HCT116 (cell line): ENCODE measurements around the gene TOX4. TPM values are rescaled to one million over a fixed set of nuclear protein-coding genes. Genes with fewer than 3 reads are reported as not detected.

Experiments
- ATAC-seq: fragments of 200-7000 bp; cut with Tn5 transposase; 2 replicates; pipeline ENCODE4 v1.9.1; 2020; ENCODE audit warnings: mild to moderate bottlenecking, moderate library complexity
- BruUV-seq: library from RNA; stranded (reverse); fragments of 400-500 nt; replicated peaks from 2 replicates; lab custom pipeline; 2021; lab: Mats Ljungman, UMichigan
- CTCF ChIA-PET: fragments of 300-600 bp; sonication (Branson Sonifier 250); formaldehyde crosslinking; loops from one replicate; lab custom pipeline; 2021; ENCODE audit warnings: antibody characterized with exemption; lab: Charles Lee
- POLR2A ChIA-PET: fragments of 300-600, 350-600 bp; sonication (Branson Sonifier 250); formaldehyde crosslinking; loops from one replicate; lab custom pipeline; 2021; ENCODE audit warnings: antibody characterized with exemption; lab: Charles Lee
- RAD21 ChIA-PET, 2 experiments: fragments of 300-600 bp; sonication (Branson Sonifier 250); formaldehyde crosslinking; loops; one replicate each; lab custom pipeline; 2023; ENCODE audit warnings: low total read pairs in 2 of 2; ENCODE audit not compliant: uncharacterized antibody in 2 of 2, unreplicated experiment in 2 of 2, low non-redundant PET in 1 of 2; lab: Charles Lee
- DNase-seq: peaks from one replicate; pipeline ENCODE4 v3.0.0-alpha.2; 2010; ENCODE audit warnings: low read depth, low spot score
- H2AFZ ChIP-seq: fragments of 200-600 bp; shearing (Covaris generic), sonication (generic); 2 replicates; pipeline ENCODE4 v1.6.1; 2017; ENCODE audit warnings: low read depth, mixed run types, mixed read lengths, antibody characterized with exemption, low read length; ENCODE audit not compliant: poor library complexity, severe bottlenecking
- H3K27ac ChIP-seq: 2 replicates; pipeline ENCODE4 v1.5.1; 2012; ENCODE audit warnings: low read depth, low read length
- H3K27me3 ChIP-seq: fragments of 200-600 bp; sonication (generic); 2 replicates; pipeline ENCODE4 v1.6.1; 2016; ENCODE audit warnings: mixed run types, low read length, mixed read lengths; ENCODE audit not compliant: insufficient read depth
- H3K36me3 ChIP-seq, 2 experiments: fragments of 200-500 bp in 1 of 2; fragments of 200-600 bp in 1 of 2; sonication (Bioruptor generic) in 1 of 2; sonication (generic) in 1 of 2; 2 replicates each; pipeline versions ENCODE4 v1.5.1 to v1.6.1; 2014 to 2016; ENCODE audit warnings: low read length in 2 of 2, inconsistent platforms in 1 of 2, mixed read lengths in 1 of 2, mixed run types in 1 of 2; ENCODE audit not compliant: insufficient read depth in 2 of 2, control insufficient read depth in 1 of 2
- H3K4me1 ChIP-seq, 2 experiments: fragments of 200-600 bp in 1 of 2; sonication (generic) in 1 of 2; 2 replicates each; pipeline versions ENCODE4 v1.5.1 to v1.6.1; 2012 to 2017; ENCODE audit warnings: low read length in 2 of 2, inconsistent platforms in 1 of 2, mild to moderate bottlenecking in 1 of 2, mixed read lengths in 1 of 2, mixed run types in 1 of 2, moderate library complexity in 1 of 2; ENCODE audit not compliant: insufficient read depth in 2 of 2, control insufficient read depth in 1 of 2
- H3K4me2 ChIP-seq: fragments of 200-600 bp; sonication (generic); 2 replicates; pipeline ENCODE4 v1.6.1; 2017; ENCODE audit warnings: mixed run types, low read length, mixed read lengths
- H3K4me3 ChIP-seq, 2 experiments: fragments of 200-600 bp in 1 of 2; sonication (generic) in 1 of 2; replicated peaks in 1 of 2; 2 replicates each; pipeline ENCODE4 v1.5.1; 2011 to 2016; ENCODE audit warnings: low read length in 2 of 2, control low read depth in 1 of 2, low read depth in 1 of 2, mild to moderate bottlenecking in 1 of 2, mixed read lengths in 1 of 2, mixed run types in 1 of 2
- H3K79me2 ChIP-seq: fragments of 200-600 bp; sonication (generic); 2 replicates; pipeline ENCODE4 v1.6.1; 2017; ENCODE audit warnings: mild to moderate bottlenecking, mixed run types, low read length, moderate library complexity, mixed read lengths; ENCODE audit not compliant: insufficient read depth
- H3K9ac ChIP-seq: fragments of 200-600 bp; sonication (generic); 2 replicates; pipeline ENCODE4 v1.6.1; 2016; ENCODE audit warnings: low read length, mixed read lengths
- H3K9me2 ChIP-seq: fragments of 200-600 bp; sonication (generic), shearing (Covaris generic); 2 replicates; pipeline ENCODE4 v1.6.1; 2017; ENCODE audit warnings: mixed run types, mild to moderate bottlenecking, moderate library complexity; ENCODE audit not compliant: insufficient read depth
- H3K9me3 ChIP-seq, 2 experiments: fragments of 200-500 bp in 1 of 2; fragments of 200-600 bp in 1 of 2; sonication (Bioruptor generic) in 1 of 2; sonication (generic) in 1 of 2; 2 replicates each; pipeline ENCODE4 v1.6.1; 2014 to 2017; ENCODE audit warnings: low read length in 2 of 2, mixed read lengths in 2 of 2, inconsistent platforms in 1 of 2, low read depth in 1 of 2, mild to moderate bottlenecking in 1 of 2, mixed run types in 1 of 2, moderate library complexity in 1 of 2; ENCODE audit not compliant: control insufficient read depth in 1 of 2, insufficient read depth in 1 of 2
- H4K20me1 ChIP-seq: fragments of 200-600 bp; sonication (generic), shearing (Covaris generic); 2 replicates; pipeline ENCODE4 v1.6.1; 2017; ENCODE audit warnings: mixed run types, mild to moderate bottlenecking, moderate library complexity; ENCODE audit not compliant: insufficient read depth
- ATF3 ChIP-seq: IDR thresholded peaks from 2 replicates; pipeline ENCODE4 v1.6.1; 2012
- CTCF ChIP-seq, 3 experiments: fragments of 200-600 bp in 1 of 3; sonication (generic) in 1 of 3; IDR thresholded peaks in 2 of 3; conservative IDR thresholded peaks in 1 of 3; 2 replicates each; pipeline ENCODE4 v1.5.1; 2012 to 2017; ENCODE audit warnings: low read depth in 2 of 3, low read length in 2 of 3, antibody characterized with exemption in 1 of 3, borderline replicate concordance in 1 of 3, control low read depth in 1 of 3, mild to moderate bottlenecking in 1 of 3, mixed read lengths in 1 of 3, mixed run types in 1 of 3, moderate library complexity in 1 of 3; ENCODE audit not compliant: insufficient read depth in 1 of 3
- EGR1 ChIP-seq: IDR thresholded peaks from 2 replicates; pipeline ENCODE4 v1.6.1; 2012; ENCODE audit warnings: low read depth
- ELF1 ChIP-seq: IDR thresholded peaks from 2 replicates; pipeline ENCODE4 v1.6.1; 2012; ENCODE audit warnings: low read depth, borderline replicate concordance
- EZH2 ChIP-seq: fragments of 200-600 bp; sonication (generic); IDR thresholded peaks from 2 replicates; pipeline ENCODE4 v1.6.1; 2017; ENCODE audit warnings: antibody characterized with exemption, mixed run types
- FOSL1 ChIP-seq: IDR thresholded peaks from 2 replicates; pipeline ENCODE4 v1.6.1; 2012; ENCODE audit warnings: low read depth
- JUND ChIP-seq: IDR thresholded peaks from 2 replicates; pipeline ENCODE4 v1.6.1; 2012
- MAX ChIP-seq: IDR thresholded peaks from 2 replicates; pipeline ENCODE4 v1.6.1; 2012
- POLR2A ChIP-seq: IDR thresholded peaks from 2 replicates; pipeline ENCODE4 v1.7.0; 2011; ENCODE audit warnings: borderline replicate concordance; ENCODE audit not compliant: insufficient read depth, insufficient read length; ENCODE audit errors: extremely low read depth
- POLR2AphosphoS5 ChIP-seq: IDR thresholded peaks from 2 replicates; pipeline ENCODE4 v1.6.1; 2011; ENCODE audit warnings: mild to moderate bottlenecking, low read depth, low read length, moderate library complexity
- RAD21 ChIP-seq: IDR thresholded peaks from 2 replicates; pipeline ENCODE4 v1.6.1; 2012; ENCODE audit warnings: low read depth, mild to moderate bottlenecking
- SIN3A ChIP-seq: IDR thresholded peaks from 2 replicates; pipeline ENCODE4 v1.6.1; 2012; ENCODE audit warnings: low read depth
- SP1 ChIP-seq: IDR thresholded peaks from 2 replicates; pipeline ENCODE4 v1.6.1; 2012; ENCODE audit warnings: low read depth
- SRF ChIP-seq: IDR thresholded peaks from 2 replicates; pipeline ENCODE4 v1.6.1; 2012; ENCODE audit warnings: low read depth
- TCF7L2 ChIP-seq: IDR thresholded peaks from 2 replicates; pipeline ENCODE4 v1.7.0; 2011; ENCODE audit warnings: borderline replicate concordance, inconsistent platforms; ENCODE audit not compliant: insufficient read depth, insufficient read length; ENCODE audit errors: extremely low read depth
- YY1 ChIP-seq: IDR thresholded peaks from 2 replicates; pipeline ENCODE4 v1.6.1; 2011; ENCODE audit warnings: low read length, low read depth, moderate library complexity, mild to moderate bottlenecking; ENCODE audit not compliant: insufficient replicate concordance; ENCODE audit errors: extremely low read depth
- intact Hi-C: fragments of 100-400 bp; cut with micrococcal nuclease; formaldehyde crosslinking; loops from 2 replicates; pipeline ENCODE4 v1.10.0; 2022
- total RNA-seq: library from RNA; stranded (reverse); gene quantifications from one replicate; pipeline ENCODE4 v1.2.1, GENCODE V29; 2021; ENCODE audit not compliant: unreplicated experiment
- TF ChIP-seq, protein P1 (sequence below): IDR thresholded peaks from 2 replicates; pipeline ENCODE4 v1.6.1; 2012; ENCODE audit warnings: low read depth

TOX4 gene
- total RNA-seq, 1 experiment from 2014 or later: 58.5 TPM

GRCh38 chr14:21536418-21537089 is 59.6 kb downstream of the TOX4 start:
- Histone ChIP-seq H3K4me2 (no peak overlapping the region), H3K4me3 (no peak overlapping the region), H3K4me1 (no peaks in the 10 kb centered on the region), H3K79me2 (no peaks in the 10 kb centered on the region), H3K9me3 (no peaks in the 10 kb centered on the region), H2AFZ (no peak overlapping the region), H3K27me3 (peaks cover 24% of the 10 kb centered on the region; the same call in 1 of the 2 replicates), H3K27ac (no peak overlapping the region), H4K20me1 (no peaks in the 10 kb centered on the region), H3K36me3 (no peaks in the 10 kb centered on the region), H3K9me2 (no peaks in the 10 kb centered on the region), H3K9ac (no peak overlapping the region)
- no TSS peak for BruUV-seq
- ATAC-seq (no peak), DNase-seq (no peak)
- POLR2A ChIA-PET: no interaction called here
- CTCF ChIA-PET: no interaction called here
- RAD21 ChIA-PET: no interaction called here
- TF ChIP-seq YY1: no peak
- no peak for TF ChIP-seq CTCF (IDR thresholded peaks at IDR 0.05 in 2 of 3, conservative IDR thresholded peaks at IDR 0.05 in 1 of 3; ENCODE audit: borderline replicate concordance in 1 of 3, insufficient read depth in 1 of 3, low read depth in 2 of 3, low read length in 2 of 3)
- TF ChIP-seq EGR1: no peak
- TF ChIP-seq ELF1: no peak
- no peak for TF ChIP-seq POLR2A
- TF ChIP-seq ATF3: no peak
- TF ChIP-seq SP1: no peak
- TF ChIP-seq, protein P1, sequence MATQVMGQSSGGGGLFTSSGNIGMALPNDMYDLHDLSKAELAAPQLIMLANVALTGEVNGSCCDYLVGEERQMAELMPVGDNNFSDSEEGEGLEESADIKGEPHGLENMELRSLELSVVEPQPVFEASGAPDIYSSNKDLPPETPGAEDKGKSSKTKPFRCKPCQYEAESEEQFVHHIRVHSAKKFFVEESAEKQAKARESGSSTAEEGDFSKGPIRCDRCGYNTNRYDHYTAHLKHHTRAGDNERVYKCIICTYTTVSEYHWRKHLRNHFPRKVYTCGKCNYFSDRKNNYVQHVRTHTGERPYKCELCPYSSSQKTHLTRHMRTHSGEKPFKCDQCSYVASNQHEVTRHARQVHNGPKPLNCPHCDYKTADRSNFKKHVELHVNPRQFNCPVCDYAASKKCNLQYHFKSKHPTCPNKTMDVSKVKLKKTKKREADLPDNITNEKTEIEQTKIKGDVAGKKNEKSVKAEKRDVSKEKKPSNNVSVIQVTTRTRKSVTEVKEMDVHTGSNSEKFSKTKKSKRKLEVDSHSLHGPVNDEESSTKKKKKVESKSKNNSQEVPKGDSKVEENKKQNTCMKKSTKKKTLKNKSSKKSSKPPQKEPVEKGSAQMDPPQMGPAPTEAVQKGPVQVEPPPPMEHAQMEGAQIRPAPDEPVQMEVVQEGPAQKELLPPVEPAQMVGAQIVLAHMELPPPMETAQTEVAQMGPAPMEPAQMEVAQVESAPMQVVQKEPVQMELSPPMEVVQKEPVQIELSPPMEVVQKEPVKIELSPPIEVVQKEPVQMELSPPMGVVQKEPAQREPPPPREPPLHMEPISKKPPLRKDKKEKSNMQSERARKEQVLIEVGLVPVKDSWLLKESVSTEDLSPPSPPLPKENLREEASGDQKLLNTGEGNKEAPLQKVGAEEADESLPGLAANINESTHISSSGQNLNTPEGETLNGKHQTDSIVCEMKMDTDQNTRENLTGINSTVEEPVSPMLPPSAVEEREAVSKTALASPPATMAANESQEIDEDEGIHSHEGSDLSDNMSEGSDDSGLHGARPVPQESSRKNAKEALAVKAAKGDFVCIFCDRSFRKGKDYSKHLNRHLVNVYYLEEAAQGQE: no peak
- TF ChIP-seq TCF7L2: no peak
- TF ChIP-seq SIN3A: no peak
- no peak for TF ChIP-seq RAD21
- no peak for TF ChIP-seq EZH2
- TF ChIP-seq MAX: no peak
- no peak for TF ChIP-seq FOSL1
- TF ChIP-seq SRF: no peak
- no peak for TF ChIP-seq POLR2AphosphoS5
- TF ChIP-seq JUND: no peak
- intact Hi-C loops: no loop called here
